Endodermal cell (in vitro differentiated cells): ENCODE measurements around the gene CHPF2. TPM values are rescaled to one million over a fixed set of nuclear protein-coding genes. Genes with fewer than 3 reads are reported as not detected.

Experiments
- DNase-seq: peaks from one replicate; pipeline ENCODE4 v3.0.0-alpha.2; 2017
- H3K27ac ChIP-seq: 2 replicates; pipeline ENCODE4 v1.5.1; 2013; ENCODE audit warnings: mild to moderate bottlenecking, low read depth, low read length, moderate library complexity
- H3K27me3 ChIP-seq: 2 replicates; pipeline ENCODE4 v1.6.1; 2013; ENCODE audit warnings: mild to moderate bottlenecking, low read length, moderate library complexity; ENCODE audit not compliant: insufficient read depth, control insufficient read depth, poor library complexity, severe bottlenecking
- H3K36me3 ChIP-seq: 2 replicates; pipeline ENCODE4 v1.7.0; 2013; ENCODE audit warnings: mild to moderate bottlenecking, low read length, moderate library complexity; ENCODE audit not compliant: control insufficient read depth, insufficient read depth
- H3K4me1 ChIP-seq: one replicate; pipeline ENCODE4 v1.7.0; 2013; ENCODE audit warnings: low read length; ENCODE audit not compliant: control insufficient read depth, insufficient read depth
- H3K4me3 ChIP-seq: 2 replicates; pipeline ENCODE4 v1.5.1; 2013; ENCODE audit warnings: mild to moderate bottlenecking, low read length, moderate library complexity
- H3K9ac ChIP-seq: 2 replicates; pipeline ENCODE4 v1.6.1; 2013; ENCODE audit warnings: mild to moderate bottlenecking, low read length, moderate library complexity; ENCODE audit not compliant: poor library complexity, severe bottlenecking; ENCODE audit errors: extremely low read depth
- H3K9me3 ChIP-seq: 2 replicates; pipeline ENCODE4 v1.6.1; 2013; ENCODE audit warnings: mild to moderate bottlenecking, low read length, moderate library complexity; ENCODE audit not compliant: control insufficient read depth
- H3K27ac Mint-ChIP-seq: 2 replicates; pipeline ENCODE4 v1.8.0; 2020; ENCODE audit warnings: mixed read lengths
- H3K27me3 Mint-ChIP-seq: 2 replicates; pipeline ENCODE4 v1.8.0; 2021; ENCODE audit warnings: mild to moderate bottlenecking, mixed read lengths; ENCODE audit not compliant: insufficient read depth
- H3K36me3 Mint-ChIP-seq: 2 replicates; pipeline ENCODE4 v1.8.0; 2020; ENCODE audit warnings: low read depth, mixed read lengths
- H3K4me1 Mint-ChIP-seq: 2 replicates; pipeline ENCODE4 v1.8.0; 2020; ENCODE audit warnings: mixed read lengths
- H3K4me3 Mint-ChIP-seq: 2 replicates; pipeline ENCODE4 v1.8.0; 2020; ENCODE audit warnings: mild to moderate bottlenecking, moderate library complexity, mixed read lengths
- H3K9me3 Mint-ChIP-seq: 2 replicates; pipeline ENCODE4 v1.8.0; 2020; ENCODE audit warnings: mild to moderate bottlenecking, mixed read lengths
- WGBS, 2 experiments: methylation state at CpG; one replicate each; pipeline versions ENCODE4 v1.1.5 to v1.1.7; 2013; ENCODE audit warnings: missing lambda C conversion rate in 2 of 2, mixed read lengths in 1 of 2; ENCODE audit not compliant: insufficient coverage in 1 of 2, insufficient read length in 1 of 2; 5-methylcytosine and 5-hydroxymethylcytosine counted together
- total RNA-seq, 2 donors: library from RNA; stranded (reverse); fragmentation: NEBNext Ultra II Directional in 1 of 2; extraction: Animal tissue kit (Norgen Biotek cat#: 25700) in 1 of 2; gene quantifications; 2 replicates in 1 of 2; 3 replicates in 1 of 2; pipeline ENCODE4 v1.2.1, GENCODE V29; 2021
- TF ChIP-seq, protein P1 (sequence below): fragments of 200-600 bp; sonication (generic); conservative IDR thresholded peaks from 2 replicates; pipeline ENCODE4 v1.5.0; 2021; ENCODE audit warnings: antibody characterized with exemption, mild to moderate bottlenecking

Gene CHPF2
- total RNA-seq, 2 donors from 2014 or later: 31.9 to 35.6 TPM

DNA sequence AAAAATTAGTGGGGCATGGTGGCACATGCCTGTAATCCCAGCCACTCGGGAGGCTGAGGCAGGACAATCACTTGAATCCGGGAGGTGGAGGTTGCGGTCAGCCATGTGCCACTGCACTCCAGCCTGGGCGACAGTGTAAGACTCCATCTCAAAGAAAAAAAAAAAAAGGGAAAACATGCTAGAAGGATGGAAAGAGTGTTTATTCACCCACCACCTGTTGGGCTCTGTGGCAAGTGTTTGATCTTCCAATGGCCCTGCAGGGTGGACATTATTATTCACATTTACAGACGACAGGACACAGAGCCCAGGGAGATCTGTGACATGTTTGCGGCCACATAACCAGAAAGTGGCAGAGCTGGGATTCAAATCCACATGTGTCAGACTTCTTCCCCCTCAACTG is 49.4 kb downstream of the CHPF2 start:
- H3K27me3 ChIP-seq: no peaks in the 10 kb centered on the region
- H3K9me3 ChIP-seq: peaks cover 8% of the 10 kb centered on the region
- TF ChIP-seq, protein P1, sequence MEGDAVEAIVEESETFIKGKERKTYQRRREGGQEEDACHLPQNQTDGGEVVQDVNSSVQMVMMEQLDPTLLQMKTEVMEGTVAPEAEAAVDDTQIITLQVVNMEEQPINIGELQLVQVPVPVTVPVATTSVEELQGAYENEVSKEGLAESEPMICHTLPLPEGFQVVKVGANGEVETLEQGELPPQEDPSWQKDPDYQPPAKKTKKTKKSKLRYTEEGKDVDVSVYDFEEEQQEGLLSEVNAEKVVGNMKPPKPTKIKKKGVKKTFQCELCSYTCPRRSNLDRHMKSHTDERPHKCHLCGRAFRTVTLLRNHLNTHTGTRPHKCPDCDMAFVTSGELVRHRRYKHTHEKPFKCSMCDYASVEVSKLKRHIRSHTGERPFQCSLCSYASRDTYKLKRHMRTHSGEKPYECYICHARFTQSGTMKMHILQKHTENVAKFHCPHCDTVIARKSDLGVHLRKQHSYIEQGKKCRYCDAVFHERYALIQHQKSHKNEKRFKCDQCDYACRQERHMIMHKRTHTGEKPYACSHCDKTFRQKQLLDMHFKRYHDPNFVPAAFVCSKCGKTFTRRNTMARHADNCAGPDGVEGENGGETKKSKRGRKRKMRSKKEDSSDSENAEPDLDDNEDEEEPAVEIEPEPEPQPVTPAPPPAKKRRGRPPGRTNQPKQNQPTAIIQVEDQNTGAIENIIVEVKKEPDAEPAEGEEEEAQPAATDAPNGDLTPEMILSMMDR: no peak
- no peaks in the 10 kb centered on the region for H3K4me1 ChIP-seq
- Mint-ChIP-seq H3K27me3 (peaks cover 35% of the 10 kb centered on the region), H3K27ac (no peak overlapping the region), H3K9me3 (peaks cover 5% of the 10 kb centered on the region), H3K4me3 (no peak overlapping the region), H3K36me3 (no peaks in the 10 kb centered on the region), H3K4me1 (peaks cover 3% of the 10 kb centered on the region)
- no peaks in the 10 kb centered on the region for H3K36me3 ChIP-seq
- no peak overlapping the region for H3K4me3 ChIP-seq
- H3K27ac ChIP-seq: no peak overlapping the region
- H3K9ac ChIP-seq: no peak overlapping the region
- 67 to 81% methylated on average over 5 to 6 of the region's 6 CpGs for WGBS, 2 experiments
- no peak for DNase-seq

DNA sequence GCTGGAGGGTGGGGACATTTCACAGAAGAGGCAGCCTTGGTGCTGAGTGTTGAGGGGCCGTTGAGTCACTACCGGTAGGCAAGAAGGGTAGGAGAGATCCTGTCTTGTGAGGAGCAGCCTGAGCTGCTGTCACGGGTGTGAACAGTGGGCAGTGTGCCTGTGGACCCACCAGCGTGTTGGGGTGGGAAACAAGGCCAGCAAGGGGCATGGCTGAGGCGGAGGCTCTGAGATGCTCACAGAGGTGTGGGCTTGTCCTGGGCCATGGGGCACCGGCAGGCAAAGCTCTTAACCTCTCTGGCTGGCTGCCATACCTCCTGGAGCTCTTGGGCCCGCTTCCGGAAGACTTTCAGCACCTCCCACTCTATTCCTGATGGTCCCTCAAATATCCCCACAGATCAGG is 49.8 kb downstream of the CHPF2 start:
- Histone ChIP-seq H3K4me1 (no peaks in the 10 kb centered on the region), H3K27ac (no peak overlapping the region), H3K9me3 (peaks cover 8% of the 10 kb centered on the region), H3K4me3 (no peak overlapping the region), H3K9ac (no peak overlapping the region), H3K27me3 (no peaks in the 10 kb centered on the region), H3K36me3 (no peaks in the 10 kb centered on the region)
- peaks cover 5% of the 10 kb centered on the region for H3K9me3 Mint-ChIP-seq
- H3K27ac Mint-ChIP-seq: no peak overlapping the region
- WGBS, 2 experiments: 75 to 87% methylated on average over 6 to 8 of the region's 8 CpGs
- H3K36me3 Mint-ChIP-seq: no peaks in the 10 kb centered on the region
- DNase-seq: no peak
- H3K27me3 Mint-ChIP-seq: peaks cover 36% of the 10 kb centered on the region
- H3K4me1 Mint-ChIP-seq: peaks cover 3% of the 10 kb centered on the region
- H3K4me3 Mint-ChIP-seq: no peak overlapping the region
- TF ChIP-seq, protein P1: no peak

DNA sequence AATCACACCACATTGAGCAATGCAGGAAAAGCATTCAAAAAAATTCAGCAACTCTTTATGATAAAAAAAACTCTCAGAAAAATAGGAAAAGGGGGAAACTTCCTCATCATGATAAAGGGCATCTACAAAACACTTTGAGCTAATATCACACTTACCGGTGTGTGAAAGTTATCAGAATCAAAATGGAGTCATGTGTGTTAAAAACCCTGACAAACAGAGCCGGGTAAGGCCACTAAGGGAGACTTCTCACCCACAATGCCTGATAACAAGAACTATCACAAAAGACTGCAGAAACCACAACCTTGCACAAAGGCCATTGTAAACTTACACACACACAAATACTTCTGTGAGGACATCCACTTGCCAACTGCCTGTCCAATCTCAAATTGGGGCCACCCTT is 51.0 kb downstream of the CHPF2 start:
- Mint-ChIP-seq H3K9me3 (peaks cover 5% of the 10 kb centered on the region), H3K4me3 (no peak overlapping the region), H3K27ac (no peak overlapping the region), H3K4me1 (no peaks in the 10 kb centered on the region), H3K27me3 (peaks cover 32% of the 10 kb centered on the region), H3K36me3 (no peaks in the 10 kb centered on the region)
- DNase-seq: no peak
- H3K4me3 ChIP-seq: no peak overlapping the region
- no peak overlapping the region for H3K9ac ChIP-seq
- TF ChIP-seq, protein P1: no peak
- H3K27me3 ChIP-seq: no peaks in the 10 kb centered on the region
- H3K36me3 ChIP-seq: no peaks in the 10 kb centered on the region
- H3K4me1 ChIP-seq: no peaks in the 10 kb centered on the region
- WGBS, 2 experiments: 83% methylated on average over 2 of the region's 2 CpGs; no CpG with 5 or more reads in 1 of the 2 experiments
- no peak overlapping the region for H3K27ac ChIP-seq
- H3K9me3 ChIP-seq: peaks cover 8% of the 10 kb centered on the region
